HCEC 1CT (cell line): ENCODE results near the gene TNFRSF25.
"Not testable (repeated sequence)": the region's sequence is repeated elsewhere in the genome, so short reads cannot be mapped to it uniquely, and the experiment has no call there.

ENCODE experiments used
- DNase-seq: peaks from one replicate; pipeline ENCODE4 v3.0.0-alpha.2; 2017

Gene TNFRSF25

GRCh38 chr1:6450005-6450450, 15.9 kb downstream of the TNFRSF25 start:
- DNase-seq = no peak

DNA sequence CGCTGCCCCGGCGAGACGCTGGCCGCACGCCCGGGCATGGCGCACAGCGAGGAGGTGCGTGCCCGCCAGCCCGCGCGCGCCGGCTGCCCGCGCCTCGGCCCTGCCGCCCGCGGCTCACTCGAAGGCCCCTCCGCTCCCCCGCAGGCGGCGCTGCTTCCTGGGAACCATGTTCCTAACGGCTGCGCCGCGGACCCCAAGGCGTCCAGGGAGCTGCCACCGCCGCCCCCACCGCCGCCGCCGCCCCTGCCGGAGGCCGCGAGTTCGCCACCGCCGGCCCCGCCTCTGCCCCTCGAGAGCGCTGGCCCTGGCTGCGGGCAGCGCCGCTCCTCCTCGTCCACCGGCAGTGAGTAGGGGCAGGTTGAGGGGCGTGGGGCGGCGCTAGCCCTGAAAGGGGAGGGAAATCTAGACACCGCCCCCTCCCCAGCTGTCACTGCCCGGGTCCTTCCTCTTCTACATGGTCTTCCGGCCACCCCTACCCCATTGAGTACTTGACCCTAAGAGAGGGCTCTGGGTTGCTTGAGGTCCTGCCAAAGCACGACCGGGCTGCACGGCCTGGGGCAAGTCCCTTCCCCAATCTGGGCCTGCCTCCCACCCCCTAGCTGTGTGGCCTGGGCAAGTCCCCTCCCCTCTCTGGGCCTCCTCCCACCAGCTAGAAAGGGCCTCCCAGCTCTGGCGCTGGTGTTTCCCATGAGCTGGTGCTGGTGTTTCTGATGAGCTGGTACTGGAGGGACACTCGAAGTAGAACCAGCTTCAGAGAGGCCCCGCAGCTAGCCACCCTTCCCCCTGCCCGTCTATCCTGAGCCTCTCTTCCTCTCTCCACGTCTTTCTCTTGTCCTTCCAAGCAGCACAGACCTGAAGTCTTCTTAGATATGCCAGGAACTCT, 17.0 kb downstream of the TNFRSF25 start:
- no peak for DNase-seq

DNA sequence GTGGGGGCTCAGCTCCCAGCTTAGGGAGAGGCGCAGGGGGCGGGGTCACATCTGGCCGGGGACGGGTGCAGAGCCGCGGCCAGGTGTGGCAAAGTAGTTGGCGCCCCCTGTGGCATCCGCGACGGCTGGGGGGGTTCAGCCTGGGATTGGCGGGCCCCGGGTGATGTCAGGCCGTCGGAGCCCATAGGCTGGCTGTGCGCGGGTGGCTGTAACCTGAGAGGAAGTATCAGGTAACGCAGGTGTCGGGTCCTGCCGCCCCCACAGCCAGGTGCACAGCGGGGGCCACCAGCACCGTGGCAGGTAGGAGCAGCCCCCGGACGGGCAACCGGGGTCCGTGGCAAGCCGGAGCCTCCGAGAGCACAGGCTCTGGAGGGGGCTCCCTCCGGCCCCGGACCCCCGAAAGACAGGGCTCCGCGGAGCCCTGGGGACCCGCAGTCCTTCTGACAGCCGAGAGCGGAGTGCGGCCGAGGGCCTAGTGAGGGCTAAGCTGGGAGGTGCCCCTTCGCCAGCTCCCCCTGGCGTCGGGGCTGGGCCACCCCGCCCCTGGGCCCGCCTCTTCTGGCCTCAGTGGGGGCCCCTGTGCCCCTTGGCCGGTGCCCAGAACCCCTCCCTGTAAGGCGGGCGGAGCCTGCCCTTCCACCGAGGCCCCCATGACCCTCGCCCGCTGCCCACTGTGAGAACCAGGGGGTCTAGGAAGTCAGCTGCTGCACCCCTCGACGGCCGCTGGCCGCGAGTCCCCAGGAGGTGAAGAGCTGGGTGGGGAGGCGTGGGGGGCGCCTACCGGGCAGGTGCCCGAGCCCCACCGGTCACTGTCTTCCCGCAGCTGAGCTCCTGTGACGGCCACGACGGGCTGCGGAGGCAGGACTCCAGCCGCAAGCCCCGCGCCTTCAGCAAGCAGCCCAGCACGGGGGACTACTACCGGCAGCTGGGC, 17.9 kb downstream of the TNFRSF25 start:
- DNase-seq = no peak

GRCh38 chr1:6447016-6447817, 18.8 kb downstream of the TNFRSF25 start:
- DNase-seq = no peak

DNA sequence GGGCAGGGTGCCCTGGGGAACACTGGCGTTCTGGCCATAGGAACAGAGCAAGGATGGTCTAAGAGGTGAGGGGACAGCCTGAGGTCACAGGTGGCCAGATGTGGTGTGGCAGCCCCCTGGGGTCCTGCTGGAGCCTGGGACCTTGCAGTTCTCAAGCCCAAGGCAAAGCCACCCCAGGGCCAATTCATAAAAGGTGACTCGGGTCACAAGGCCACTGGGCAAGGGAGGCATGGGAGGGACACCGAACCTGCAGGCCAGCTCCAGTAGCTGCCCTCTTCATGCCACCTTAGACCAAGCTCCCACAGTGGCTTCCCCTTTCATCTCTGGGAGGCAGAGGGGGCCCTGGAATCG, 19.3 kb downstream of the TNFRSF25 start:
- no peak for DNase-seq

GRCh38 chr1:6445929-6446328, 20.0 kb downstream of the TNFRSF25 start:
- DNase-seq = not testable (repeated sequence)

DNA sequence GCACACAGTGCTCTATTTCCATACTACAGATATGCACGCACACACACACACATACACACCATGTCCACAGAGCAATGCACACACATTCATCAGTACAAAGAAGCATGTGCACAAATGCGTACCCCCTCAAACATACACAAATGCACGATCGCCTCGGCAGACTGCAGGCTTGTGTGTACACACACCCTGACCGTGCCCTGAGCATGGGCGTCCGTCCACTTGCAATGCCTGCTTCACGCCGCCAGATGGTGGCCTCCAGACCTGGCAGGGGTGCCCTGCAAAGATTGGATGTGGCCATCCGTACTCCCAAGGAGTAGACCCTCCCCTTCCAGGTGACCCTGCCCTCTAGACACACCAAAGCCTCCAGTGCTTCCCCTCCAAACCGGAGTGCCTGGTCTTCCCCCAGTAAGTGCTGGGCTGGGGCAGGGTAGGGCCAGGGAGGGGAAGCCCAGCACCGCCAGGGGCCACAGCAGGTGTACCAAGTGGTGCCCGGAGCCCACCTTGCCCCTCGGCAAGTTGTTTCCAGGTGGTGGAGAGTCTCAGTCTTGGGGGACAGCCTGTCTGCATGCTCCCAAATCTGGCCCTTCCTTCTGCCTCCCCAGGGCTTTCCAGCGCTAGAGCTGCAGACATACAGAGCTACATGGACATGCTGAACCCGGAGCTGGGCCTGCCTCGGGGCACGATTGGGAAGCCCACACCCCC, 20.8 kb downstream of the TNFRSF25 start:
- DNase-seq = no peak

GRCh38 chr1:6444377-6444776, 21.6 kb downstream of the TNFRSF25 start:
- no peak for DNase-seq

DNA sequence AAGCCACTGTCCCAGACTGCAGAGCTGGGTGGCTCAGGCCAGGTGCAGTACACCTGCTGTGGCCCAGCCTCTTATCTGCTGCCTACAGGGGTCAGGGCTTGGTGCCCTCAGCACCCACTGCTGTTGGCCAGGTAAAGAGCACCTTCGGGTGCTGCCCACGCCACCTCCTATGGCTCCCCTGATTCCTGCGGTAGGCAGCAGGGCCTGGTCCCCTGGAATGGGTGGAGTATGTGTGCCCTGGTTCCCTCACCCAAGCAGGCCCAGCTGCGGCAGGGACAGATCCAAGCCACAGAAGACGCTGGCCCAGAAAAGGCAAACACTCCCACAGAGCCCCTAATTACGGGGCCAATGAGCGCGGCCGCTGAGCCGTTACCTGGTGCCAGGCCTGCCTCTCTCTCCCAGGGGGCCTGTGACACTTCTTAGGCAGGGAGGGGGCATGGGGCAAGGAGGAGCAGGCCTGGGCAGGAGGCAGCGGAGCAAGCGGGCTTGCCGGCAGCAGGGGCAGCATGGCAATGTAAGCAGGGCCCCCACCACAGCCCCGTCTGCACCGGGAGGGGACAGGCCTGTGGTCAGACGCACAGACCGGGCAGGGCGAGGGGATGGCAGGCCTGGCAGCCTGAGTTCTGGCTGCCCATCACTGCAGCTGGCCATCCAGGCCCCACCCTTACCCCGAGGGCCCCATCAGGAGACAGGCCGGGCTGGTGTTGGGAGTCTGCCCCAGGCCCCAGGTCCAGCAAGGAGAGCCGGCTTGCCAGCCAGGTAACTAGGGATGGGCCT, 22.4 kb downstream of the TNFRSF25 start:
- no peak for DNase-seq

DNA sequence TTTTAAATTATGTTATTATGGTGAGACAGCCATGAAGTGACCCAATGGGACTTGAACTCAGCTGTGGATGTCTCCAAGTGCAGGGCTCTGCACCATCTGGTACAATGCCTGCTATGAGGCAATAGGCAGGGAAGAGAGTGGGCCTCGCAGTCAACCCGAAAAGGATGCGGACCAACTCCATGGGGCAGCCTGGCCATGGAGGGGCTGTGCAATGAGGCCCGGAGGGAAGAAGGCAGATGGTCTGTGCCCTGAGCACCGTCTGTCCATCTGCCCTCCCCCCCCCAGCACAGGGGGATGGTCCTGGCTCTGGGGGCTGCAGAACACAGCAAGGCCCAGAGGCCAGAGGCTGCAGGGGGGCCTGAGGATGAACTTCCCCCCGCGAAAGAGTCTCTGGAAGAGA, 24.4 kb downstream of the TNFRSF25 start:
- DNase-seq = no peak

DNA sequence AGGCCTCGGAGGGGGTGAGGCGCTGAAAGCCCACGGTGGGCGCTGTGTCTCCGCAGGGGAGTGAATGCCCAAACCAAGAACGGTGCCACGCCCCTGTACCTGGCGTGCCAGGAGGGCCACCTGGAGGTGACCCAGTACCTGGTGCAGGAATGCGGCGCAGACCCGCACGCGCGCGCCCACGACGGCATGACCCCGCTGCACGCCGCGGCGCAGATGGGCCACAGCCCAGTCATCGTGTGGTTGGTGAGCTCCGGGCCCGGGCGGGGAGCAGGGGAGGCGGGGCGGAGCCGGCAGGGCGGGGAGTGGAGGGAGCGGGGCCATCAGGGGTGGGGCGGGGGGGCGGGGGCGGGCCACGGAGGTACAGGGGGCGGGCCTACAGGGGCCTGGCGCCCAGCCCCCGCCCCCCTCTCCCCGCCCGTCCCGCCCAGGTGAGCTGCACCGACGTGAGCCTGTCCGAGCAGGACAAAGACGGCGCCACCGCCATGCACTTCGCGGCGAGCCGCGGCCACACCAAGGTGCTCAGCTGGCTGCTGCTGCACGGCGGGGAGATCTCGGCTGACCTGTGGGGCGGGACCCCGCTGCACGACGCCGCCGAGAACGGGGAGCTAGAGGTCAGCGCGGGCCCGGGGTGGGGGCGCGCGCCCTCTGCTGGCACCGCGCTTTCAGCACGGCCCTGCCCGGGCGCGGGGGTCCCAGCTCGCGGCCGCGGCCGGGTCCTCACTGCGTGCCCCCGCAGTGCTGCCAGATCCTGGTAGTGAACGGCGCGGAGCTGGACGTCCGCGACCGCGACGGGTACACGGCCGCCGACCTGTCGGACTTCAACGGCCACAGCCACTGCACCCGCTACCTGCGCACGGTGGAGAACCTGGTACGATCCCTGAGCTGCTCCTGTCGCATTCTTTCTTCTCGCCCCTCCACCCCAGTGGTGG, 25.5 kb downstream of the TNFRSF25 start:
- DNase-seq = no peak

DNA sequence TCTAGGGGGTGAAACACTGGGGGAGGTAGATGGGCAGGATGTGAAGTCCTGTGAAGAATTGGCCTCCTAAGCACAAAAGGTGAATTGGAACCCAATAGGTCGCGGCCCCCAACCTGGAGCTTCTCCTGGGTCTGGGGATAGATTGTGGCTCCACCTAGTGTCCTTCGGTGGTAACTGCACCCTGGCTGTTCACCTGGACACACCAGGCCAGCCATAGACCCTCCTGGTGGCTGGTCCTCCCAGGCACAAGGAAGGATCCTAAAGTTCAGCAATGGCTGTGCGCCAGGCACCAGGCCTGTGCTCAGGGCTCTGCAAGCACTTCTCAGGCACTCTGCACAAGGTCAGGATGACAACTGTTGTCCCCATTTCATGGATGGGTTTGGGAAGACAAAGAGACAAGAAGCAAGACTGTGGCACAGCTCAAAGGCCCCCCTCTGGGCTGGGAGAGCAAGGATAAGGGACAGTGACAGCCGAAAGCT, 27.9 kb downstream of the TNFRSF25 start:
- DNase-seq = peak; percentile 46

DNA sequence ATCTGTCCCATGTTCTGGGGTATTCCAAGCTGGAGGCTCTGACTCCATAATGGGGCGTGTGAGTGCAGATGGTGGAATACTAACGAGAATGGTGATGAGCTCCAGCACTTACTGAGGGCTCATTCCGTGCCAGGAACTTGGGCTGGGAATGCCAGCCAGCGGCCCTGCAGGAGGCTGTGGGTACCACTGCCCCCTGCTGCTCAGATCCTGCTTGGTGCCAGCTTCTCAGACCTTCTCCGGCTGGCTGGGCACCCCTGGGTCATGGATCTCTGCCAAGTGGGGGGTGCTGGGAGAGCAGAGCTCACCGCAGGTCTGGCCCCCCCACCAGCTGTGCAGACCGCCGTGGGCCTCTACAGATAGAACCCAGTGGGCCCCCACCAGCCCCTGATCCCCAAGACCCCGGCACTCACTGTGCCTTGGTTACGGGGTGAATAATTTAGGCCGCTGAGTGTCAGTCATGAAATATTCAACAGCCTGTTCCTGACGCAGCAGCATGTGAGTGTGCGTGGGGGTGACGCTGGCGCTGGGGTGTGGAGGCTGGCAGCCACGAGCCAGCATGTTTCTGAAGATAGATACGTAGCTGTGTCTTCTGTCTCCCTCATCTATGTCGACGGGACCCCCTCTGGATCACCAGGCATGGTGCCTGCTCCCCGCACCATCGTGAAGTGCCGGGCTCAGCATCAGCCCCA, 28.8 kb downstream of the TNFRSF25 start:
- DNase-seq = not testable (repeated sequence)

GRCh38 chr1:6436277-6436676, 29.7 kb downstream of the TNFRSF25 start:
- DNase-seq = not testable (repeated sequence)

DNA sequence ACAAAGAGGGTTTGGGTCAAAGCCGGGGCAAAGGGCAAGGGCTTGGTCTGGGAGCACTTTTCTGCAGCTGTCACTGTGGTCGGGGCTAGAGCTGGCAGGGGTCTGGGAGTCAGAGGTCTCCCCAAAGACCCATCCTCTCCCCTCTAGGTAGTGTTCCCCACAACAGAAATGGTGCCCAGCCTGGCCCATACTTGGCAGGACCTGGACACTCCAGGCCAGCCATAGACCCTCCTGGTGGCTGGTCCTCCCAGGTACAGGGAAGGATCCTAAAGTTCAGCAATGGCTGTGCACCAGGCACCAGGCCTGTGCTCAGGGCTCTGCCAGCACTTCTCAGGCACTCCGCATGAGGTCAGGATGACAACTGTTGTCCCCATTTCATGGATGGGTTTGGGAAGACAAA, 30.4 kb downstream of the TNFRSF25 start:
- DNase-seq = no peak

DNA sequence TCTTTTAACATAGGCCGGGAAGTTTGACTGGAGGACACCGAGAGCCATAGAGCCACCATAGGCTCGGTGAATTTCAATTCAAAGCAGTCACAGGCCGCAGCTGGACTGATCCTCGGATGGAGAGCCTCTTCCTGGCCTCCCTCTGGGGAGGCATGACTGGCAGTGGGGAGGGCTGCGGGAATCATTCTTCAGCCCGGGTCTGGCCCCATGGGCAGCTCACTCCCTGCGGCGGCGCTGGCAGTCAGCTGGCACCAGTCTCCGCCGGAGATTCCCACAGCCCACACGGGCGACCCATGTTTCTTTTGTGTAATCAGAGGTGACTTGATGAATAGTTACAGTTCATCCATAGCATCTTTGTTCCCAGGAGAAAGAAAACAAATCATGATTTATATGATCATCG, 30.8 kb downstream of the TNFRSF25 start:
- no peak for DNase-seq

DNA sequence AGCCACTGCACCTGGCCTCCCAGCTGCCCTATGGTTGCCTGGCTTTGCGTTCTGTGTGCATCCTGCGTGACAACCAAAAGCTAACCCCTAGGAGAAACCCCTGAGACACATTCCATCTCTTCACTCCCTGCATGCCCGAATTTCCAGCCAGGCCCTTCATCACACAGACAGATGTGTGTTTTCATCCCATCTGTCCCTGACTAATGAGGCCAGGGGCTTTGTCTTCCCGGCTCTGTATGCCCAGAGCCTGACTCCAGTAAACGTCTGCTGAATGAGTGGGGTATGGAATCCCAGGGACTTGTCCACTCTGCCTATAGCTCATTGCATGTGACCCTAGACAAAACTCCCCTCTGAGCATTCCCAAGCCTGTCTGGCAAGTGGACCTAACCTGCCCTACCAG, 31.8 kb downstream of the TNFRSF25 start:
- no peak for DNase-seq

DNA sequence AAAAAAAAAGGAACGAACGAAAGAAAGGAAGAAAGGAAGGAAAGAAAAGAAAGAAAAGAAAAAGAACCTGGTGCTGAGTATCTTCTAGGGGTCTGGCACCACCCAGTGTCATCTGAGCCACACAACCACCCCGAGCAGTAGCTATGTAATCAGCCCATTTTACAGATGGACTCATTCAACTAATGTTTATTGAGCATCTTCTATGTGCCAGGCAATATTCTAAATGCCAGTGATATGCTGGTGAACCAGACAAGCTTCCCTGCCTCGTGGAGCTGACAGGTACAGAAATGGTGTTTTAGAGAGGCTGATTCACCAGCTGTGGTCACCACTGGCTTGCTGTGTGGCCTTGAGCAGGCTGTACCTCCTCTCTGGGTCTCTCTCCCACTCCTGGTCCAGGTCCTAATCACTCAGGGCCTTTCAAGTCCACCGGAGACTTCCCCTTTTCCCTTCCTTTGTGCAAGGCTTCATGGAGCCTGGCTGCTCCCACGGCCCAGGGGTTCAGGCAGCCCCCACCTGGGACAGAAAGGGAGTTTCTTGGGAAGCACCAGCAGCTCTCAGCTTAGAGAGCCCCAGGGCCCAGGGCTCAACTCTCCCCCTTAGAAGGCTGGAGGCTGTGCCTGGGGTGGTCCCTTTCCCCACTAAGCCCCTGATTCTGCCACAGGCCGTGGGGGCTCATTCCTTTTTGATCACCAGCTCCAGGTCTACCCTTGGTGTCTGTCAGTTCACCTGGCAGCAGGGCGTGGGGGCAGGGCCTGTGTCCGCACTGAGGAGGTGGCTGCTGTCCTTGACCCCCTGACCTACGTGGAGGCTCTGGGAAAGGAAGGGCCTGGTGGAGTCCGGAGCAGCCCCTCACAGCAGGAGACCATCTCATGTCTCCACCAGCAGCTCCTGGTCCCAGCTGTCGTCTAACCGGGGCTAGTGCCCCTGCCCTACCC, 34.1 kb downstream of the TNFRSF25 start:
- DNase-seq = not testable (repeated sequence)
